ENCODE data around the gene SAMD4B. TPM values are rescaled to one million over a fixed set of nuclear protein-coding genes. Genes with fewer than 3 reads are reported as not detected.
A peak's percentile ranks its signal among the peaks of the same experiment; 100 is the strongest.

The SAMD4B gene
- total and polyA plus RNA-seq, 12 donors = 35.5 to 92.8 (median 49.8) TPM

- no peak for TF ChIP-seq CTCF (IDR thresholded peaks at IDR 0.05)
- WGBS, 2 donors = 65 to 77% methylated on average over 5 of the region's 5 CpGs
- Histone ChIP-seq H3K4me1 (peaks cover 3 to 24% (median 20%) of the 10 kb centered on the region in 9 donors), H3K36me3 (peaks cover 0 to 96% (median 27%) of the 10 kb centered on the region in 9 donors), H3K27me3 (no peaks in the 10 kb centered on the region), H3K4me3 (no peak overlapping the region), H3K9me3 (no peaks in the 10 kb centered on the region), H3K27ac (peak overlapping the region in 6 of 10 donors; percentile 19 to 50 (median 36))
- intact Hi-C loops (cut with DNase I) = no loop called here
- peak; percentile 23 to 33 for DNase-seq
- peak; percentile 23 to 79 (median 63) for ATAC-seq
Observed at GRCh38 chr19:39363901-39364457, 21.8 kb downstream of the SAMD4B start.

GRCh38 chr19:39365531-39365930 is 23.3 kb downstream of the SAMD4B start:
- H3K4me3 ChIP-seq = no peak overlapping the region
- no peaks in the 10 kb centered on the region for H3K9me3 ChIP-seq
- no peaks in the 10 kb centered on the region for H3K27me3 ChIP-seq
- no peak overlapping the region for H3K27ac ChIP-seq
- intact Hi-C loops (cut with DNase I) = no loop called here
- no peak for TF ChIP-seq CTCF (IDR thresholded peaks at IDR 0.05)
- peaks cover 3 to 24% (median 20%) of the 10 kb centered on the region in 9 donors for H3K4me1 ChIP-seq
- ATAC-seq (no peak), DNase-seq (no peak)
- peaks cover 0 to 96% (median 26%) of the 10 kb centered on the region in 9 donors for H3K36me3 ChIP-seq
- 100% methylated on average over 1 of the region's 1 CpG for WGBS, 2 donors

GRCh38 chr19:39369200-39369599 is 27.0 kb downstream of the SAMD4B start:
- Histone ChIP-seq H3K27ac (no peak overlapping the region), H3K27me3 (no peaks in the 10 kb centered on the region), H3K9me3 (no peaks in the 10 kb centered on the region), H3K4me1 (peaks cover 8 to 31% (median 21%) of the 10 kb centered on the region in 9 donors), H3K36me3 (peaks cover 0 to 96% (median 18%) of the 10 kb centered on the region in 9 donors), H3K4me3 (no peak overlapping the region)
- intact Hi-C loops (cut with DNase I) = no loop called here
- WGBS, 2 donors = 86 to 93% methylated on average over 2 of the region's 2 CpGs
- no peak for ATAC-seq
- no peak for DNase-seq
- TF ChIP-seq CTCF (IDR thresholded peaks at IDR 0.05) = no peak

GRCh38 chr19:39370735-39371134 is 28.5 kb downstream of the SAMD4B start:
- DNase-seq (no peak), ATAC-seq (no peak)
- peaks cover 8 to 26% (median 21%) of the 10 kb centered on the region in 9 donors for H3K4me1 ChIP-seq
- H3K4me3 ChIP-seq = no peak overlapping the region
- 93 to 94% methylated on average over 5 of the region's 5 CpGs for WGBS, 2 donors
- no peak for TF ChIP-seq CTCF (IDR thresholded peaks at IDR 0.05)
- no peak overlapping the region for H3K27ac ChIP-seq
- H3K36me3 ChIP-seq = peaks cover 0 to 97% (median 20%) of the 10 kb centered on the region in 9 donors
- intact Hi-C loops (cut with DNase I) = no loop called here
- no peaks in the 10 kb centered on the region for H3K9me3 ChIP-seq
- no peaks in the 10 kb centered on the region for H3K27me3 ChIP-seq

All from heart right ventricle (tissue), 16 donors.